Hematopoietic multipotent progenitor cell (in vitro differentiated cells): ENCODE measurements around the gene HPX. TPM values are rescaled to one million over a fixed set of nuclear protein-coding genes. Genes with fewer than 3 reads are reported as not detected.

Experiments used
- DNase-seq, 3 donors: peaks; one replicate each; pipeline ENCODE4 v3.0.0-alpha.2; 2011 to 2015; ENCODE audit warnings: low read depth in 2 of 3, low spot score in 2 of 3
- total RNA-seq: library from RNA; depleted of rRNA; stranded (reverse); fragments of >200 nt; gene quantifications from one replicate; pipeline ENCODE4 v1.2.3, GENCODE V29; 2012

Gene HPX, protein sequence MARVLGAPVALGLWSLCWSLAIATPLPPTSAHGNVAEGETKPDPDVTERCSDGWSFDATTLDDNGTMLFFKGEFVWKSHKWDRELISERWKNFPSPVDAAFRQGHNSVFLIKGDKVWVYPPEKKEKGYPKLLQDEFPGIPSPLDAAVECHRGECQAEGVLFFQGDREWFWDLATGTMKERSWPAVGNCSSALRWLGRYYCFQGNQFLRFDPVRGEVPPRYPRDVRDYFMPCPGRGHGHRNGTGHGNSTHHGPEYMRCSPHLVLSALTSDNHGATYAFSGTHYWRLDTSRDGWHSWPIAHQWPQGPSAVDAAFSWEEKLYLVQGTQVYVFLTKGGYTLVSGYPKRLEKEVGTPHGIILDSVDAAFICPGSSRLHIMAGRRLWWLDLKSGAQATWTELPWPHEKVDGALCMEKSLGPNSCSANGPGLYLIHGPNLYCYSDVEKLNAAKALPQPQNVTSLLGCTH
- 1.6 TPM for total RNA-seq

DNA sequence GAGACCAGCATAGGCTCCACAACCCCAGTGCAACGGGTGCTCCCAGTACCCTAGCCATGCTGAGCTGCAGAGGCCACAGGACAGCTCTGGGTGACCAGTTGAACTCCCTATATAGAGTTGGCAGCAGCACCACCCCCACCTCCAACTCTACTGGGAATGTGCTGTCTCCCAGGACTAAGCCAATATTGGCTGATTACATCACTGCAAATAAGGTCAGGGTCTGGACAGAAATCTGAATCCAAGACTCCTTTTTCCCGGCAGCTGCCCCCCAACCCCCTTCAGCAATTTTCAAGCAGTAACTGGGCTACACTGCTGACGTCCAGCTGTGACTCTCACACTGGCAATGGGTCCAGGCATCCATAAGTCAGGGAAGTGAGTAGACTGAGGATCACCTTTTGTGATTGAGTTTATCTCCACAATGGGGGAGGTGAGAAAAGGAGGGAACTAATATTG is at the start of gene HPX:
TSS of gene HPX (minus strand) at position 82 of the 453 bp plus-strand sequence. CDS start at position 58, 24 bp downstream.
- no peak for DNase-seq

DNA sequence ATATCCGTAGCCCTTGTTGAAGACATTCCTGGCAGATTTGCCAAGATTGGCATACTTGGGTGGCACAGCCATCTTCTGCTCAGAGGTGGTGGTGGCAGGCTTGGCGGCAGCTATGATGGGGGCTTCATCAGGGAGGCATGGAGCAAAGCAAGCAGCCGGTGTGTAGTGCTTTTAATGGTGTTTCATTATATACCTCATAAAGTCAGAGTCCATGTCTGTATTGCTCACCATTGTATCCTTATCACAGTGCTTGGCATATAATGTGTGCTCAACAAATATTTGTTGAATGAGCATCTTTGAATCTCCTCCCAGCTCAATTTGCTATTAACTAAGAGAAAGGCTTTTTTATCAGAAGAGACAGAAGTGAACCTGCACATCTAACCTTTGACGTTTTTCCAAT is 48.5 kb upstream of the HPX start:
- DNase-seq: no peak

DNA sequence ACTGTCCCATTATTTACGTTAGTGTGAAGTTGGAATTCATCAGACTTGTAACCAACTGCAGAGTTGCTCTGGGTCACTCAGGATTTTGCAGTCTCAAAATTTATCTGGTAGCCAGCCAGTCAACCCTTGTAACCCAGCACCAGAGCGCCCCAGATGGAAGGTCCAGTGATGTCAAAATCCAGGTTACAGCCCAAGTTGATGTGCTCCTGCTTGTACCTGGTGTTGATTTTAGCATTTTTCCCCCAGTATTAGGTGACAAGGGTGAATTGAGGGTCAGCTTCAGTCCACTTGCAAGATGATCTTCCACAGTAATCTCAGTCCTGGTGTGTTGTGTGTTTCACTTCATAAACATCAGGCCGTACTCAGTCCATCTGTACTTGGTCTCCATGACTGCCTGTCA is 48.0 kb upstream of the HPX start:
- no peak for DNase-seq

DNA sequence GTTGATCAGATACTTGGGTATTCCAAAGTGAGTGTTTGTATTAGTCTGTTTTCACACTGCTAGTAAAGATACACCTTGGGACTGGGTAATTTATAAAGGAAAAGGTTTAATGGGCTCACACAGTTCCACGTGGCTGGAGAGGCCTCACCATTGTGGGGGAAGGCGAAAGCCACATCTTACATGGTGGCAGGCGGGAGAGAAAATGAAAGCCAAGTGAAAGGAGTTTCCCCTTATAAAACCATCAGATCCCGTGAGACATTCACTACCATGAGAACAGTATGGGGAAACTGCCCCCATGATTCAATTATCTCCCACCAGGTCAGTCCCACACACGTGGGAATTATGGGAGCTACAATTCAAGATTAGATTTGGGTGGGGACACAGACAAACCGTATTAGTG is 47.6 kb upstream of the HPX start:
- no peak for DNase-seq

DNA sequence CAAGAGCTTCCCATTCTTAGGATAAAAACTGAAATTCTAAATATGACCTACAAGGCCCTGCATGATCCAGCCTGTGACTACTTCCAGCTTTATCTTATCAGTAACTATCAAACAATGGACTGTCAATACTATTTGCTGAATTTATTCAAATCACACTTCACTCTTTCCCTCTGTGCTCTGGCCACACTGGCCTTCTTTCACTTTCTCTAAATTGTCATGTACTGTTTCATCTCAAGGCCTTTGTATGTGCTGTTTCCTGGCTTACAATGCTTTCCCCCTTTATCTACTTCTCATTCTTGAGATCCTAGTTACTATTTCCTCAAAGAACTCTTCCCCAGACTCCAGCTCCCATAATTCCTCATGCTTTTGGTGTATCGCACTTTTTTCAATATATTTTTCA is 46.2 kb upstream of the HPX start:
- no peak for DNase-seq

DNA sequence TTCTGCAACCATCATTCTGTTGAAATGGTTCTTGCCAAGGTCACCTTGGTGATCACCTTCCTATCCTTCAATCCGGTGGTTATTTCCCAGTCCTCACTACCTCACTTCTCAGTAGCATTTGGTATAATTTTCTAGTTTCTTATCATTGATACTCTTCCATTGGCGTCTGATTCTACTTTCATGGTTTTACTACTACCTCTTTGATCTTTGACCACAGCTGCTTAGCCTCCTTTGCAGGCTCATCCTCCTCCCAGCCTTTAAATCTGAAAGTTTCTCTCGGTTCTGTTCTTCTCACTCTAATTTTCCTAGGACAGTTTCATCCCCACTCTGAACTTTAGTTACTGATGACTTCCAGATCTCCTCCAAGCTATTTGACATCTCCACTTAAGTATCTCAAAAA is 45.5 kb upstream of the HPX start:
- no peak for DNase-seq

DNA sequence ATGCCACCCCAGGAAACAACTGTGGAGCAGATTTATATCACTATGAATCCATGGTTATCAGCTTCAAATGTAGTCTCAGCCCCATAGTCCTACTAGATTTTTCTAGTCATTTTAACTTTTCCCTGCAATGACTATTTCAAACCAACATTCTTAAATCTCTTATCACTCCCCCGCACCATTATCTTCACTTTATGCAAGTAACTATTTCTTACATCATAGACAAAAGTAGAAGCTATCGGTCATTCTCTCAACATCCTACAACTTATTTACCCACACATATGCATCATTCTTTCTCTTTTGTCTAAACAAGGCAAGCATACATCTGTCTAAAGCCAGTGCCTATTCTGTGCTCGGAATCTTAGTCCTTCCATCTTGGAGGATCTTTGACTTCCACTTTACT is 44.9 kb upstream of the HPX start:
- no peak for DNase-seq

DNA sequence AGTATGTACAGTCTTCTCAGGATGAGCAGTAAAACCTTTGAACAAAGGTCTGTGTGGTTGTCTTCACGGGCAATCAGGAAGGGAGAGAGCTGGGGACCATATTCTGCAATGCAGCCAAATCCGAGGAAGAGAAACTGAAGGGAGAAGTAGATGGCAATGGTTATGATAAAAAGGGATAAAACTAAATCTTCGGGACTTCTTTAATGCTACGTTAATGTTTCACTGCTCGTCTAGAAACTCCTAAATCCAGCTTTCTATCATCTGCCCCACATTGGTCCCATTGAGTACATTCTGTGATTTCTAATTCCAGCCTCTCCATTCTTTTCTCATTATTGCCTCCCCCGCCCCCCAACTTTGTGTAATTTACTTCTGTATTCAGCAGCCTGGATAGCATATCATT is 42.2 kb upstream of the HPX start:
- DNase-seq: no peak

DNA sequence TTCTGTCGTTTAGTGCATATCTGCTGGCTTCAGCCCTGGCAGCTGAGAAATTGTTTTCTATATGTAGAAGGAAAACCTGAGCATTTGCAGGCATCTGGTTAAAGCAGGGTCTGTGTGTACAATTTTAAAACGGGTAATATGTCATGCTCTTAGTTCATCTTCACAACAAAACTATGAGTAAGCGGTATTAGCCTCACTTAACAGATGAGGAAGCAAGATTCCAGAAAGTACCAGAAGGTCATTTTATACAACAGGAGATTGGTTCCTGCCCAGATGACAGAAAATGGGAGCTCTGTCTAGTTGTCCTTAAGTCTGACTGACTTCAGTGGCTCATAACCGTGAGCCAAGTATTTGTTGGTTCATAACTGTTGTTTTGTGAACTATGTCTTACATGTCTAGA is 41.7 kb upstream of the HPX start:
- DNase-seq: no peak

DNA sequence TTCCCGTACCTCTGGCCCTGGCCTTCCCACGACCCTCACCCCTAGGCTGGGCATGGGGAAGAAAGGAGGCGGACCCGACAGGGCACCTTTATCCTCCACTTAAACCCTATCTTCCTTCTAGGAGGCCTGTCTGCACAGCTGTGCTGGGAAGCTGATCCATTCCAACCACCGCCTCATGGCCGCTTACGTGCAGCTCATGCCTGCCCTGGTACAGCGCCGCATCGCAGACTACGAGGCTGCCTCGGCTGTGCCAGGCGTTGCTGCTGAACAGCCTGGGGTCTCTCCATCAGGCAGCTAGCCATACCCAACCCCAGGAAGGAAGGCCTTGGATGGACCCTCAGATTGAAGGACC is 41.1 kb upstream of the HPX start:
- no peak for DNase-seq

DNA sequence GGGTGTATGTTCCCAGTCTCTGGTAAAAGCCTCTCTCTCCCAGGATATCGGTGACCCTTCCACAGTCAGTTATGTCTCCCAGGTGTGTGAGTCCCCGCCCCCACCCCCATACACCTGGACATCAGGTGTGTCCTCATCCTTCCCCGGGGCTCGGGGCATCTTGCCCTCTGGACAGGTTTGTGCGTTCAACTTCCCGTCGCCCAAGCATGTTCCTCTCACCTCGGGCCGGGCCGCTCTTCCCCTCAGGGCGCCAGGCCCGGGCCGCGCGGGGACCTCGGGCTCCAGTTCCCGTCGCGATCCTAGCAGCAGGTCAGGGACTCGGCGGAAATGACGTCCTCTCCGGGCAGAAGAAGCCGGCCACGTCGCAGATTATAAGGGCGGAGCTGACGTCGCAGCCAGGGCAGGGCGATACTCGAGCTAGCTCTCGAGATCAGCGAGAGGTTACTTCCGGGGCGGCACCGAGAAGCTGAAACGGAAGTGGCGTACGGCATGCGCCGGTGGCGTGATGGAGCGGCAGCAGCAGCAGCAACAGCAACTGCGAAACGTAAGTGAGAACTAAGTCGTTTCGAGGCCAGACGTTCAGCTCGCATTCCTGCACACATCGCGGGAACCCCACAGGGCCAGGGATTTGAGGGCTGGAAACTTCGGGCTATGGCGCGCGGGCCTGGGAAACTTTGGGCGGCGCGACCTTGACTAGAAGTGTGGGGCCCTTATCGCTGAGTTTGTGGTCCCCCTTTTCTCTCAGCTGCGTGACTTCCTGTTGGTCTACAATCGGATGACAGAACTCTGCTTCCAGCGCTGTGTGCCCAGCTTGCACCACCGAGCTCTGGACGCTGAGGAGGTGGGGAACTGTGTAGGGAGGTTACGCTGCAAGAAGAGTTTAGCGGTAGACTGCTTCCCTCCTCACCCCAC is 40.5 kb upstream of the HPX start, which contains the start of the genes ARFIP2 and TIMM10B:
TSS of gene ARFIP2 (minus strand) at position 320 of the 912 bp plus-strand sequence. CDS start 910 bp downstream, outside the sequence.
TSS of gene TIMM10B (plus strand) at position 490 of the 912 bp plus-strand sequence. CDS start at position 506, 16 bp downstream.
- DNase-seq: peak; percentile 89 to 98 (median 98)

DNA sequence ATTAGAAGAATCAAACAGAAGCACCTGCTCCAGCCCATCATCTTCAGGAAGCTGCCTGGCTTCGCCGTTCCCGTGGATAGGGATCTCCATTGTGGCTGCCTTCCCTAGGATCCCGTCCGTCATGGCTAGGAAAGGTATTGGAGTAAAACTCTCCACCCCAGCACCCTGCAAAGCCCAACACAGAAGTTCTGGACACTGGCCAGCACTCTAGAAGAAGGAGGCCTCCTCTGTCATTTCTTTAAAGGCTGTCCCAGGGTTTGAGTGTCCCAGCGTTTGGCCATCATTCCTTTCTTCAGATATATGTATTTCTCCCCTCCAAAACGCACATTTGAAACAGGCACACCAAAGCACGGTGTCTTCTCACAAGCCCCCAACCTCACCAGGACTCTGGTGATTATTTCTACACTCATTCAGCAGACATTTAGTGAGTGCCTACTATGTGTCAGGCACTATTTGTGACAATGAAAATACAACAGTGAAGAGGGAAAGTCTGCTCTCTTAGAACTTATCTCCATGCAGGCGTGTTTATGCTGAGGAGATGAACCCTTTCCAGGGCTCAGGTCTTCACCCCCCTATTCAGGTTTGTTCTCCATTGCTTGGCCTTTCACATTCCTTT is 39.6 kb upstream of the HPX start:
- no peak for DNase-seq

DNA sequence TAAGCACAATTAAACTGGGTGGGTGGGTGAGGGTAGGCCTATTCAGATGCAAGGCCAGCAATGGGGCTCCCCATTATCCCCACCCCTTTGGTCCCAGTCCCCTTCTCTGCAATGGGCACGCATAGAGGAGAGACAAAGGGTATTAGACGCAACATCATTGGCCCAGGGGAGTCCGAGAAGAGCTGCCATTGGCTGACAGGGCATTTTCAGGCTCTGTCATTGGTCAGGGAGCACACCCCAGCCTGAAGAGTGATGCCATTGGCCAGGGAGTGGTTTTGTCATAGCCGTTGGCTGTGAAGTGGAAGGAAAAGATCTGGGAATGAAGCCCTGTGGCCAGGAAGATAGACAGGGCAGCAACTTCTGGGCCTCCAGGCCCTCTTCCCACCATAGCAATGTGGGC is 35.8 kb upstream of the HPX start:
- no peak for DNase-seq

DNA sequence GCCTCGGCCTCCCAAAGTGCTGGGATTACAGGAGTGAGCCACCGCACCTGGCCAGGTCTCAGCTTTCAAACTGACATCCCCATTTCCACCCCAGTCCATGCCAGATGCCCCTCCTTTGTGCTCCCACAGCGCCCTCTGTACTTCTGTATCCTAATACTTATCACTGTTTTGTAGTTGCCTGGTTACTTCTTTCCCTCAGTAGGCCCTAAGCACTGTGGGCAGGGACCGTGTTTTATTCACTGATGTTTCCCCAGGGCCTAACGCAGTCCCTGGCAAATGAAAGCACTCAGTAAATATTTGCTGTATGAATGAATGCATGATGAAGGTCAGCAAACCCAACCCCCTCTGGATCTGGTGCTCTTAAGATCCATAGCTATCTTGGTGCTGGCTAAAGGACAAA is 35.1 kb upstream of the HPX start:
- DNase-seq: peak in 2 of 3 donors; percentile 12 to 14

DNA sequence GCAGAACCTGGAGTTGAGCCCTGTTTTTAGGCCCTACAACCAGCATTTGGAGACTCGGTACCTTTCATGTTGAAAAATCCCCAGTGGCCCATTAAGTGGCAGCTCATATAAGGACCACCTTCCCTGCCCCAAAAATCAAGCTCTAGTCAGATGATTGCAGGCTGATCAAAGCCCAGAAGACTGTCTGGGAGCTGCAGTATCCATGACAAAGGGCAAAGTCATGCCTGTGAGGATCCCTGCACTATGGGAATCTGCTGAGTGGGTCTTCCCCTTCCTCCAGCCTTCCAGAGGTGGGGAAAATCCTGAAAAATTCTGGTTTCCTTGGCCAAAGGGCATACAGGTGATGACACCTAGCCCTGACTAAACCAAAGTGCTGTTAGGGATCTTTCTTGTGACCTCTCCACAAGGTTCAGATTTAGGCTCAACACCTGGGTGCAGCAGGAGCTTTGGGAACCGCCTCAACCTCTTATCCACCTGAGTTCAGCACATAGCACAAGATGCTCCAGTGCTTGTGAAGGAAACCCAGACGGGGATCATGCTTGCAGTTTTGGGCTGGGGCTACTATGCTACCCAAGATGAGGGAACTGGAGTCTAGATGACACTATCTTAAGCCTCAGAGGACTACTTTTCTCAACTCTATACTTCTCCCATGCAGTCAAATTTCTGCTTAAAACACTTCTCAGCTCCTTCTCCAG is 34.2 kb upstream of the HPX start:
- DNase-seq: no peak

DNA sequence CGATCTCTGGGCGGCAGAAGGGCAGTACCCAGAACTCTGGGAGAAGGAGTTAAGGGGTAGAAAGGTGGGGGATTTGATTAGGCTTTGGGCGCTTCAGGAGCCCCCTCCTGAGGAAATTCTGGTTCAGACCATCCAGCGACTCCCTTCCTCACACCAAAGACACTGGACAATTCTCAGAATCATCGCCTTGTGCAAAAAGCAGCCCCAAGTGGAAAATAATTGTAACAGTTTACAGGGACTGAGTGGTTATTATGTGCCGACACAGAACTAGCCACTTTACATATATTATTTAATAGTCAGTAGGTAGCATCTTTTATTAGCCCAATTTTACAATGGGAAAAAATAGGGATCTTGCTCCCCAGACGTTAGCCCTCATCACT is 33.6 kb upstream of the HPX start:
- DNase-seq: peak in 1 of 3 donors; percentile 15

DNA sequence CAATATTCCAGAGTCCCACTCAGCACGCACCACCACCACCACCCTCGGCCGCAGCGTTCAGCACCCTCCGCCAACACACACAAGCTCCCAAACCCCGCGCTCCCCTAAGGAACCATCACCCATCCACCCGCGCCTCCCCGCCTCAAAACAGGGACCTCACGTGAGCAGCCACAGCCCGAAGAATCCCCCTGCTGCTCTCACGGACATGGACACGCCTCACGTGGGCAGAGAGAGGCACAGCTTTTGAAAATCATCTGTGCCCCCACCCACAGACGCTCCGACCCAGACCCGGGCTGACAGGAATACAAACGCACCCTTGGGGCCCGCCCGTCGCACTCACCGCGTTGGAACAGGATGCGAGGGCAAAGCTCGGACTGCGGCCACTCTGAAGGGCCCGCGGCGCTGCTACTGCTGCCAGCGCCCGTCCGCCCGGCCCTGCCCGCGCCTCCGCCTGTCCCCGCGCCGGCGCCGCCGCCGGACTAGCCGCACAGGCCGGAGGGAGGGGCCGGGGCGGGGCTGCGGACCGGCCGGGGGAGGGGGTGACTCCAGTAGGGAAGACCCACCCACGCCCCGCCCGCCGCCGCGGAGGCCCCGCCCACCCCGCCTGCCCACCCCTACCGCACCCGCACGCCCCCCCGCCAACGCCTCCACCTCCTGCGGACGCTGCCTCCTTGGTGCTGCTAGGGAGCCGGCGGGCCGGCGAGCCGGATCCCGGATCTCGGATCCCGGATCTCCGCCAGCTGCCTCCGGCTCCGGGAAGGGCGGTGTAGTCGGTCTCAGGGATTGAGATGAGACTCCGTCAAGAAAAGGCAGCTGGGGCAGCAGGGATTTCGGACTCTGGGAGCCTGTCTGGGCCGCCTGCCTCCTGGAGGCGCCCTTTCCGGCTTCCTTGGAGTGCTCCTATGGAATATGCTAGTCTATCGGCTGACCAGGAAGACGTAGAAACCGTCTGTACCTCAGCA is 32.9 kb upstream of the HPX start, which contains the start of gene TRIM3:
TSS of gene TRIM3 (minus strand) at position 491 of the 962 bp plus-strand sequence. CDS start 8,246 bp downstream, outside the sequence.
- peak; percentile 31 to 78 (median 71) for DNase-seq

DNA sequence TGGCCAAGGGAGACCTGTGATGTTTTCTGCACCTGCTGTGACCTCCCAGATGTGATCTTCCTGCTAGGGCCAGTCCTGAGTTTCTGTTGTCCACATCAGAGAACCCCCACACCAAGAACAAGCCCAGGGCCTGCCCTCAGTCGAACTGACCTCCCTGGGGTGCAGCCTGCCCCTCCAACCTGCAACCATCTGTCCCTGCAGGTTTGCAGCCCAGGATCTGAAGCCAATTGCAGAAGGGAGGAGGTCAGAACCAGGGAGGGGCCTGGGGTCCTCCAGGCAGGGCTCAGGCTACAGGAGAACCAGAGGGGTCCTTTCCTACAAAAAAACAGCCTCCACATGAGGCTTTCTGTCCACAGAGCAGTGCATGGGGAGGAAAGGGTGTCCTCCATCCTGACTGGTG is 32.1 kb upstream of the HPX start:
- no peak for DNase-seq

DNA sequence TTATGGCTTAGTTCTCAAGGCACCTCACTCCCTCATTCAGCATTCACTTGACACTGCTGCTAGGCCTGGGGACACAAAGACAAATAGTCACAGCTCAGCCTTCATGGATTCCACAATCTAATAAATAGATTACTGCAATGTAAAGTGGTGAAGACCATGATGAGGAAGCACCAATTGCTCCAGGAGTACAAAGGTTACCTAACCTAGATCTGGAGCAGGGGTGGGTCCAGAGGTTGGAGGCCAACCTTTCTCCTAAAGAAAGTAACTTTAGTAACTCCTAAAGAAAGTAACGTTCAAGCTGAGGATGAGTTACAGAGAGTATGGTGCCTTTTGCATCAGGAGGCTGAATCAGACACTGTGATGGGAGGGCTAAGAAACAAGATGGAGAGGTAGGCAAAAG is 28.8 kb upstream of the HPX start:
- no peak for DNase-seq
